GM23338 (cell line): Measurements from ENCODE around the gene SUSD4. TPM values are rescaled to one million over a fixed set of nuclear protein-coding genes. Genes with fewer than 3 reads are reported as not detected.

Experiments
- ATAC-seq: fragments of 200-7000 bp; cut with Tn5 transposase; 3 replicates; pipeline ENCODE4 v1.9.1; 2020
- DNase-seq: peaks from one replicate; pipeline ENCODE4 v3.0.0-alpha.2; 2015; ENCODE audit warnings: low spot score
- H2AFZ ChIP-seq: fragments of 200-600 bp; sonication (generic); 2 replicates; pipeline ENCODE4 v1.8.0; 2016; ENCODE audit warnings: antibody characterized with exemption, mild to moderate bottlenecking, moderate library complexity
- H3F3A ChIP-seq: fragments of 200-600 bp; sonication (generic); replicated peaks from 2 replicates; pipeline ENCODE4 v1.8.0; 2017; ENCODE audit warnings: antibody characterized with exemption, mixed run types, low read depth
- H3K27ac ChIP-seq: fragments of 200-600 bp; sonication (generic); 2 replicates; pipeline ENCODE4 v1.6.1; 2016; ENCODE audit warnings: low read depth
- H3K27me3 ChIP-seq: fragments of 200-600 bp; sonication (generic); 2 replicates; pipeline ENCODE4 v1.8.0; 2016; ENCODE audit warnings: mild to moderate bottlenecking, mixed run types, moderate library complexity; ENCODE audit not compliant: insufficient read depth
- H3K36me3 ChIP-seq: fragments of 200-600 bp; sonication (generic); 2 replicates; pipeline ENCODE4 v1.8.0; 2016; ENCODE audit warnings: mild to moderate bottlenecking; ENCODE audit not compliant: insufficient read depth
- H3K4me1 ChIP-seq: fragments of 200-600 bp; sonication (generic); 2 replicates; pipeline ENCODE4 v1.8.0; 2016; ENCODE audit warnings: mild to moderate bottlenecking, moderate library complexity; ENCODE audit not compliant: insufficient read depth
- H3K4me2 ChIP-seq: fragments of 200-600 bp; sonication (generic); 2 replicates; pipeline ENCODE4 v1.7.1; 2017; ENCODE audit warnings: mixed run types
- H3K4me3 ChIP-seq: fragments of 200-600 bp; sonication (generic); 2 replicates; pipeline ENCODE4 v1.6.1; 2016; ENCODE audit warnings: mixed run types
- H3K79me2 ChIP-seq: fragments of 200-600 bp; sonication (generic); replicated peaks from 2 replicates; pipeline ENCODE4 v1.8.0; 2017; ENCODE audit warnings: mild to moderate bottlenecking; ENCODE audit not compliant: insufficient read depth
- H3K9me2 ChIP-seq: fragments of 200-600 bp; sonication (generic); 2 replicates; pipeline ENCODE4 v1.8.0; 2017; ENCODE audit not compliant: insufficient read depth
- H4K20me1 ChIP-seq: fragments of 200-600 bp; sonication (generic); replicated peaks from 2 replicates; pipeline ENCODE4 v1.8.0; 2017; ENCODE audit warnings: mild to moderate bottlenecking; ENCODE audit not compliant: insufficient read depth
- H3K27ac Mint-ChIP-seq: 2 replicates; pipeline ENCODE4 v1.8.0; 2020; ENCODE audit warnings: inconsistent platforms, mild to moderate bottlenecking, moderate library complexity, mixed read lengths
- H3K27me3 Mint-ChIP-seq: 3 replicates; pipeline ENCODE4 v1.8.0; 2022; ENCODE audit warnings: low read depth, mild to moderate bottlenecking, moderate library complexity, mixed read lengths, inconsistent platforms; ENCODE audit not compliant: insufficient read depth, poor library complexity
- H3K36me3 Mint-ChIP-seq: 3 replicates; pipeline ENCODE4 v1.8.0; 2021; ENCODE audit warnings: low read depth, mild to moderate bottlenecking, inconsistent platforms, moderate library complexity, mixed read lengths
- H3K4me1 Mint-ChIP-seq: 3 replicates; pipeline ENCODE4 v1.8.0; 2020; ENCODE audit warnings: mild to moderate bottlenecking, inconsistent platforms, mixed read lengths
- H3K4me3 Mint-ChIP-seq: 3 replicates; pipeline ENCODE4 v1.8.0; 2021; ENCODE audit warnings: moderate library complexity, mild to moderate bottlenecking, inconsistent platforms, mixed read lengths
- H3K9me3 Mint-ChIP-seq: 3 replicates; pipeline ENCODE4 v1.8.0; 2020; ENCODE audit warnings: moderate library complexity, mild to moderate bottlenecking, inconsistent platforms, mixed read lengths
- CREB1 ChIP-seq: fragments of 250-450 bp; sonication (Bioruptor Pico); IDR thresholded peaks from 2 replicates; pipeline ENCODE4 v1.5.0; 2020; ENCODE audit warnings: low read depth, mild to moderate bottlenecking, moderate library complexity
- EZH2 ChIP-seq: fragments of 200-600 bp; sonication (generic); IDR thresholded peaks from one replicate; pipeline ENCODE4 v1.8.0; 2017; ENCODE audit warnings: antibody characterized with exemption, mild to moderate bottlenecking, low read depth; ENCODE audit not compliant: unreplicated experiment
- ZNF331 ChIP-seq: fragments of 250-450 bp; sonication (Bioruptor Pico); IDR thresholded peaks from 2 replicates; pipeline ENCODE4 v1.5.0; 2020; ENCODE audit warnings: low read depth, mild to moderate bottlenecking, moderate library complexity
- polyA plus RNA-seq: library from polyadenylated mRNA; unstranded; fragments of >200 nt; fragmentation: Nextera tagmentation; extraction: Ambion mirVana; gene quantifications from 2 replicates; pipeline ENCODE4 v1.2.1, GENCODE V29; 2016
- total RNA-seq: library from RNA; depleted of rRNA; stranded (reverse); fragments of >200 nt; shearing (Covaris generic); gene quantifications from 2 replicates; pipeline ENCODE4 v1.2.3, GENCODE V29; 2014
- TF ChIP-seq, protein P1 (sequence below): fragments of 250-450 bp; sonication (Bioruptor Pico); IDR thresholded peaks from 2 replicates; pipeline ENCODE4 v1.5.0; 2020; ENCODE audit warnings: mild to moderate bottlenecking, moderate library complexity
- TF ChIP-seq, protein P2 (sequence below): IDR thresholded peaks from one replicate; pipeline ENCODE4 v1.6.1; 2018; ENCODE audit warnings: antibody characterized with exemption; ENCODE audit not compliant: unreplicated experiment

Gene SUSD4
- total and polyA plus RNA-seq, 2 experiments from 2014 or later, result 2.3 to 3.6 TPM

DNA sequence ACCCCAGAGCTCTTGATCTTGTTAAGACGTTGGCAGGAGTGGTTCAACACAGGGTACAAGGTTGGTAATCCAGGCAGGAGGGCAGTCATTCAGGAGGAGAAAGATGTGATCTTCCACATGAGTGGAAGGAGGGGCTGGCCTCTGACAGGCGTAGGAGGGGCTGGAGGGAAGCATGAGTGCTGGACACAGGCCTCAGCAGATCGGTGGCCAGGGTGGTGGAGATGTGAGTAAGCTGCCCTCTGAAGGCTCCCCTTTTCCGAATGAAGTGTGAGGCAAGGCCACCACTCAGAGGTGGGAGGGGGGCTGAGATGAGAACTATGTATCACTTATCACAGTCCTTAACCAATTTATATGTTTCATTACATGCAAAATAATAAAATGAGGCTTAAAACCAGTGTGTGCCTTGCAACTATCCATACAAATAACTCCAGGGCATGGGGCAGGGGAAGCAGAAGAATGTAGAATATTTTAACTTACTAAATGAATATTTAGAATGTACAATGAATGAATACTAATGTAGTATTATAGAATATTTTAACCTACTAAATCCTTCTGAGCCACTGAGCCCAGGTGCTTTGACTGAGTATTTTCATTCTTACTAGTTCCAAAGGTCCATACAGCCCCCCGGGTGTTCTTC is 117.4 kb downstream of the SUSD4 start (continued):
- TF ChIP-seq, protein P1, sequence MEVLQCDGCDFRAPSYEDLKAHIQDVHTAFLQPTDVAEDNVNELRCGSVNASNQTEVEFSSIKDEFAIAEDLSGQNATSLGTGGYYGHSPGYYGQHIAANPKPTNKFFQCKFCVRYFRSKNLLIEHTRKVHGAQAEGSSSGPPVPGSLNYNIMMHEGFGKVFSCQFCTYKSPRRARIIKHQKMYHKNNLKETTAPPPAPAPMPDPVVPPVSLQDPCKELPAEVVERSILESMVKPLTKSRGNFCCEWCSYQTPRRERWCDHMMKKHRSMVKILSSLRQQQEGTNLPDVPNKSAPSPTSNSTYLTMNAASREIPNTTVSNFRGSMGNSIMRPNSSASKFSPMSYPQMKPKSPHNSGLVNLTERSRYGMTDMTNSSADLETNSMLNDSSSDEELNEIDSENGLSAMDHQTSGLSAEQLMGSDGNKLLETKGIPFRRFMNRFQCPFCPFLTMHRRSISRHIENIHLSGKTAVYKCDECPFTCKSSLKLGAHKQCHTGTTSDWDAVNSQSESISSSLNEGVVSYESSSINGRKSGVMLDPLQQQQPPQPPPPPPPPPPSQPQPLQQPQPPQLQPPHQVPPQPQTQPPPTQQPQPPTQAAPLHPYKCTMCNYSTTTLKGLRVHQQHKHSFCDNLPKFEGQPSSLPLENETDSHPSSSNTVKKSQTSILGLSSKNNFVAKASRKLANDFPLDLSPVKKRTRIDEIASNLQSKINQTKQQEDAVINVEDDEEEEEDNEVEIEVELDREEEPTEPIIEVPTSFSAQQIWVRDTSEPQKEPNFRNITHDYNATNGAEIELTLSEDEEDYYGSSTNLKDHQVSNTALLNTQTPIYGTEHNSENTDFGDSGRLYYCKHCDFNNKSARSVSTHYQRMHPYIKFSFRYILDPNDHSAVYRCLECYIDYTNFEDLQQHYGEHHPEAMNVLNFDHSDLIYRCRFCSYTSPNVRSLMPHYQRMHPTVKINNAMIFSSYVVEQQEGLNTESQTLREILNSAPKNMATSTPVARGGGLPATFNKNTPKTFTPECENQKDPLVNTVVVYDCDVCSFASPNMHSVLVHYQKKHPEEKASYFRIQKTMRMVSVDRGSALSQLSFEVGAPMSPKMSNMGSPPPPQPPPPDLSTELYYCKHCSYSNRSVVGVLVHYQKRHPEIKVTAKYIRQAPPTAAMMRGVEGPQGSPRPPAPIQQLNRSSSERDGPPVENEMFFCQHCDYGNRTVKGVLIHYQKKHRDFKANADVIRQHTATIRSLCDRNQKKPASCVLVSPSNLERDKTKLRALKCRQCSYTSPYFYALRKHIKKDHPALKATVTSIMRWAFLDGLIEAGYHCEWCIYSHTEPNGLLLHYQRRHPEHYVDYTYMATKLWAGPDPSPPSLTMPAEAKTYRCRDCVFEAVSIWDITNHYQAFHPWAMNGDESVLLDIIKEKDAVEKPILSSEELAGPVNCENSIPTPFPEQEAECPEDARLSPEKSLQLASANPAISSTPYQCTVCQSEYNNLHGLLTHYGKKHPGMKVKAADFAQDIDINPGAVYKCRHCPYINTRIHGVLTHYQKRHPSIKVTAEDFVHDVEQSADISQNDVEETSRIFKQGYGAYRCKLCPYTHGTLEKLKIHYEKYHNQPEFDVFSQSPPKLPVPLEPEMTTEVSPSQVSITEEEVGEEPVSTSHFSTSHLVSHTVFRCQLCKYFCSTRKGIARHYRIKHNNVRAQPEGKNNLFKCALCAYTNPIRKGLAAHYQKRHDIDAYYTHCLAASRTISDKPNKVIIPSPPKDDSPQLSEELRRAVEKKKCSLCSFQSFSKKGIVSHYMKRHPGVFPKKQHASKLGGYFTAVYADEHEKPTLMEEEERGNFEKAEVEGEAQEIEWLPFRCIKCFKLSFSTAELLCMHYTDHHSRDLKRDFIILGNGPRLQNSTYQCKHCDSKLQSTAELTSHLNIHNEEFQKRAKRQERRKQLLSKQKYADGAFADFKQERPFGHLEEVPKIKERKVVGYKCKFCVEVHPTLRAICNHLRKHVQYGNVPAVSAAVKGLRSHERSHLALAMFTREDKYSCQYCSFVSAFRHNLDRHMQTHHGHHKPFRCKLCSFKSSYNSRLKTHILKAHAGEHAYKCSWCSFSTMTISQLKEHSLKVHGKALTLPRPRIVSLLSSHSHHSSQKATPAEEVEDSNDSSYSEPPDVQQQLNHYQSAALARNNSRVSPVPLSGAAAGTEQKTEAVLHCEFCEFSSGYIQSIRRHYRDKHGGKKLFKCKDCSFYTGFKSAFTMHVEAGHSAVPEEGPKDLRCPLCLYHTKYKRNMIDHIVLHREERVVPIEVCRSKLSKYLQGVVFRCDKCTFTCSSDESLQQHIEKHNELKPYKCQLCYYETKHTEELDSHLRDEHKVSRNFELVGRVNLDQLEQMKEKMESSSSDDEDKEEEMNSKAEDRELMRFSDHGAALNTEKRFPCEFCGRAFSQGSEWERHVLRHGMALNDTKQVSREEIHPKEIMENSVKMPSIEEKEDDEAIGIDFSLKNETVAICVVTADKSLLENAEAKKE (CRISPR knock-in tag), result no peak
- TF ChIP-seq CREB1 (CRISPR knock-in tag) (no peak), EZH2 (no peak)

DNA sequence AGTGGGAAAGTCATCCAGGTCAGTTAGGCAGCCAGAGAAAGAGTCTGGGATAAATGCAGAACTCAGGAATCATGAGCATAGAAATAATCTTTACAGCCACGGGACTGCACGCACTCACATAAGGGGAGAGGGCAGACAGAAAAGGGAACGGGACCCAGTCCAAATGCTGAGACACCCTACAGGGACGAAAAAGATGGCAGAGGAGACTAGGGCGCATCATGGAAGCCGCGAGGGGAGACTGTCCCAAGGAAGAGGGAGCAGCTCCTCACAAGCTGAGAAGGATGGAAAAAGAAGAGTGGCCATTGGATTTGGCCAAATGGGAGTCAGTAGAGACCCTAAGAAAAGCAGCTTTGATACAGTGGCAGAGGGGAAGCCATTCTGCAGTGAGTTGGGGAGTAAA is 118.0 kb downstream of the SUSD4 start:
- Mint-ChIP-seq H3K4me3 (no peak overlapping the region), H3K27ac (no peak overlapping the region), H3K27me3 (peaks cover 2% of the 10 kb centered on the region), H3K9me3 (no peaks in the 10 kb centered on the region), H3K4me1 (no peaks in the 10 kb centered on the region; the same call in 2 of the 3 replicates), H3K36me3 (no peaks in the 10 kb centered on the region)
- H3K4me3 ChIP-seq, result no peak overlapping the region
- no peak overlapping the region for H2AFZ ChIP-seq
- no peaks in the 10 kb centered on the region for H3K36me3 ChIP-seq
- no peaks in the 10 kb centered on the region for H3K4me1 ChIP-seq
- no peak for ATAC-seq
- no peaks in the 10 kb centered on the region; the same call in 1 of the 2 replicates for H4K20me1 ChIP-seq
- no peak overlapping the region for H3K27ac ChIP-seq
- H3K9me2 ChIP-seq, result no peaks in the 10 kb centered on the region
- H3F3A ChIP-seq, result no peaks in the 10 kb centered on the region
- no peak overlapping the region for H3K4me2 ChIP-seq
- no peaks in the 10 kb centered on the region for H3K79me2 ChIP-seq
- H3K27me3 ChIP-seq, result no peaks in the 10 kb centered on the region
- DNase-seq, result no peak
- TF ChIP-seq, protein P1 (CRISPR knock-in tag), result no peak
- TF ChIP-seq ZNF331 (CRISPR knock-in tag) (no peak), CREB1 (CRISPR knock-in tag) (no peak)
- TF ChIP-seq, protein P2, sequence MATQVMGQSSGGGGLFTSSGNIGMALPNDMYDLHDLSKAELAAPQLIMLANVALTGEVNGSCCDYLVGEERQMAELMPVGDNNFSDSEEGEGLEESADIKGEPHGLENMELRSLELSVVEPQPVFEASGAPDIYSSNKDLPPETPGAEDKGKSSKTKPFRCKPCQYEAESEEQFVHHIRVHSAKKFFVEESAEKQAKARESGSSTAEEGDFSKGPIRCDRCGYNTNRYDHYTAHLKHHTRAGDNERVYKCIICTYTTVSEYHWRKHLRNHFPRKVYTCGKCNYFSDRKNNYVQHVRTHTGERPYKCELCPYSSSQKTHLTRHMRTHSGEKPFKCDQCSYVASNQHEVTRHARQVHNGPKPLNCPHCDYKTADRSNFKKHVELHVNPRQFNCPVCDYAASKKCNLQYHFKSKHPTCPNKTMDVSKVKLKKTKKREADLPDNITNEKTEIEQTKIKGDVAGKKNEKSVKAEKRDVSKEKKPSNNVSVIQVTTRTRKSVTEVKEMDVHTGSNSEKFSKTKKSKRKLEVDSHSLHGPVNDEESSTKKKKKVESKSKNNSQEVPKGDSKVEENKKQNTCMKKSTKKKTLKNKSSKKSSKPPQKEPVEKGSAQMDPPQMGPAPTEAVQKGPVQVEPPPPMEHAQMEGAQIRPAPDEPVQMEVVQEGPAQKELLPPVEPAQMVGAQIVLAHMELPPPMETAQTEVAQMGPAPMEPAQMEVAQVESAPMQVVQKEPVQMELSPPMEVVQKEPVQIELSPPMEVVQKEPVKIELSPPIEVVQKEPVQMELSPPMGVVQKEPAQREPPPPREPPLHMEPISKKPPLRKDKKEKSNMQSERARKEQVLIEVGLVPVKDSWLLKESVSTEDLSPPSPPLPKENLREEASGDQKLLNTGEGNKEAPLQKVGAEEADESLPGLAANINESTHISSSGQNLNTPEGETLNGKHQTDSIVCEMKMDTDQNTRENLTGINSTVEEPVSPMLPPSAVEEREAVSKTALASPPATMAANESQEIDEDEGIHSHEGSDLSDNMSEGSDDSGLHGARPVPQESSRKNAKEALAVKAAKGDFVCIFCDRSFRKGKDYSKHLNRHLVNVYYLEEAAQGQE, result no peak
